Mucosa of descending colon (tissue), 3 donors: ENCODE measurements around the gene CTNNBIP1. TPM values are rescaled to one million over a fixed set of nuclear protein-coding genes. Genes with fewer than 3 reads are reported as not detected.

ENCODE experiments used
- ATAC-seq: fragments of 200-7000 bp; cut with Tn5 transposase; one replicate; pipeline ENCODE4 v1.9.1; 2020; ENCODE audit warnings: mild to moderate bottlenecking, moderate library complexity
- DNase-seq, 3 donors: peaks; one replicate each; pipeline ENCODE4 v3.0.0-alpha.2; 2020
- H3K36me3 ChIP-seq: fragments of 200-600 bp; one replicate; pipeline ENCODE4 v1.8.0; 2021; ENCODE audit warnings: low read depth, mild to moderate bottlenecking
- H3K4me1 ChIP-seq: fragments of 200-600 bp; one replicate; pipeline ENCODE4 v1.8.0; 2021; ENCODE audit warnings: low read depth, mild to moderate bottlenecking
- H3K4me3 ChIP-seq: fragments of 200-600 bp; one replicate; pipeline ENCODE4 v1.8.0; 2021; ENCODE audit warnings: mild to moderate bottlenecking
- H3K9me3 ChIP-seq: fragments of 200-600 bp; one replicate; pipeline ENCODE4 v1.8.0; 2021; ENCODE audit warnings: mild to moderate bottlenecking
- CTCF ChIP-seq: fragments of 200-600 bp; IDR thresholded peaks from one replicate; pipeline ENCODE4 v1.8.0; 2022; ENCODE audit warnings: antibody characterized with exemption, mild to moderate bottlenecking
- intact Hi-C, 2 donors: fragments of 100-400 bp; cut with DNase I in 1 of 2; cut with micrococcal nuclease in 1 of 2; formaldehyde crosslinking; loops; one replicate each; pipeline versions ENCODE4 v1.11.0 to v1.11.1; 2022; cut with DNase I, micrococcal nuclease
- total RNA-seq, 3 donors: library from RNA; stranded (reverse); fragmentation: NEBNext Ultra II Directional in 2 of 3; extraction: Animal tissue kit (Norgen Biotek cat#: 25700) in 2 of 3; gene quantifications; one replicate each; pipeline versions ENCODE4 v1.2.1 to v1.2.4, GENCODE V29; 2021 to 2023
- donor health status: DM: no; HTN: no; CAD: no; lungs with moderate emphysema.
- donor health status: DM: no; HTN: no; CAD: no.
- donor health status: DM: no; HTN: yes; CAD: no.

Gene CTNNBIP1
- total RNA-seq, 3 donors from 2014 or later: 20.0 to 24.4 (median 23.3) TPM

- H3K36me3 ChIP-seq: no peaks in the 10 kb centered on the region
- TF ChIP-seq CTCF: peak; percentile 88
- intact Hi-C loops: loop anchor here (2.0 to 10.0 kb wide), 2 partner anchors 60 to 70 kb away; partner anchors contain the start of genes LZIC (in 1 of the 2) and NMNAT1 (in 1 of the 2)
- no peak overlapping the region for H3K4me3 ChIP-seq
- ATAC-seq: peak; percentile 79
- DNase-seq: peak in 2 of 3 donors; percentile 71 to 73
- H3K9me3 ChIP-seq: no peaks in the 10 kb centered on the region
- no peaks in the 10 kb centered on the region for H3K4me1 ChIP-seq
These were observed 35.0 kb downstream of the CTNNBIP1 start for GRCh38 chr1:9874959-9875635.

GRCh38 chr1:9874412-9874811 is 35.7 kb downstream of the CTNNBIP1 start:
- intact Hi-C loops: loop anchor here (2.0 to 10.0 kb wide), 2 partner anchors 60 to 70 kb away; partner anchors contain the start of genes LZIC (in 1 of the 2) and NMNAT1 (in 1 of the 2)
- Histone ChIP-seq H3K9me3 (no peaks in the 10 kb centered on the region), H3K4me1 (no peaks in the 10 kb centered on the region), H3K4me3 (no peak overlapping the region), H3K36me3 (no peaks in the 10 kb centered on the region)
- DNase-seq (no peak), ATAC-seq (no peak)
- no peak for TF ChIP-seq CTCF

- Histone ChIP-seq H3K4me3 (no peak overlapping the region), H3K9me3 (no peaks in the 10 kb centered on the region), H3K36me3 (no peaks in the 10 kb centered on the region), H3K4me1 (no peaks in the 10 kb centered on the region)
- ATAC-seq: no peak
- no peak for DNase-seq
- no peak for TF ChIP-seq CTCF
- intact Hi-C loops: loop anchor here (2.0 to 10.0 kb wide), 2 partner anchors 61 to 71 kb away; partner anchors contain the start of genes LZIC (in 1 of the 2) and NMNAT1 (in 1 of the 2)
These were observed 36.1 kb downstream of the CTNNBIP1 start for GRCh38 chr1:9873992-9874391.

GRCh38 chr1:9873385-9873784 is 36.7 kb downstream of the CTNNBIP1 start:
- Histone ChIP-seq H3K9me3 (no peaks in the 10 kb centered on the region), H3K4me1 (no peaks in the 10 kb centered on the region), H3K36me3 (no peaks in the 10 kb centered on the region), H3K4me3 (no peak overlapping the region)
- DNase-seq: no peak
- no peak for TF ChIP-seq CTCF
- intact Hi-C loops: loop anchor here in 1 of 2 donors (10.0 kb wide), 1 partner anchor 71 kb away; the partner anchor contains the start of genes LZIC and NMNAT1
- peak; percentile 9 for ATAC-seq

GRCh38 chr1:9872430-9873165 is 37.5 kb downstream of the CTNNBIP1 start:
- no peak for DNase-seq
- Histone ChIP-seq H3K36me3 (no peaks in the 10 kb centered on the region), H3K9me3 (no peaks in the 10 kb centered on the region), H3K4me1 (no peaks in the 10 kb centered on the region), H3K4me3 (no peak overlapping the region)
- no peak for TF ChIP-seq CTCF
- no peak for ATAC-seq
- intact Hi-C loops: loop anchor here in 1 of 2 donors (10.0 kb wide), 1 partner anchor 72 kb away; the partner anchor contains the start of genes LZIC and NMNAT1
